Glutamatergic neuron (in vitro differentiated cells): ENCODE results near the gene HPN. TPM values are rescaled to one million over a fixed set of nuclear protein-coding genes. Genes with fewer than 3 reads are reported as not detected.

Experiments
- DNase-seq: peaks from one replicate; pipeline ENCODE4 v3.0.0; 2022
- H3K27ac Mint-ChIP-seq: one replicate; pipeline ENCODE4 v1.8.0; 2020; ENCODE audit warnings: mild to moderate bottlenecking, mixed read lengths, inconsistent platforms; ENCODE audit not compliant: unreplicated experiment
- H3K27me3 Mint-ChIP-seq: one replicate; pipeline ENCODE4 v1.8.0; 2020; ENCODE audit warnings: mild to moderate bottlenecking, moderate library complexity, mixed read lengths, inconsistent platforms; ENCODE audit not compliant: unreplicated experiment
- H3K36me3 Mint-ChIP-seq: one replicate; pipeline ENCODE4 v1.8.0; 2020; ENCODE audit warnings: mild to moderate bottlenecking, mixed read lengths, inconsistent platforms; ENCODE audit not compliant: unreplicated experiment
- H3K4me1 Mint-ChIP-seq: one replicate; pipeline ENCODE4 v1.8.0; 2020; ENCODE audit warnings: mild to moderate bottlenecking, low read depth, mixed read lengths, inconsistent platforms; ENCODE audit not compliant: unreplicated experiment
- H3K4me3 Mint-ChIP-seq: one replicate; pipeline ENCODE4 v1.8.0; 2020; ENCODE audit warnings: mild to moderate bottlenecking, mixed read lengths, inconsistent platforms; ENCODE audit not compliant: unreplicated experiment
- H3K9me3 Mint-ChIP-seq: one replicate; pipeline ENCODE4 v1.8.0; 2020; ENCODE audit warnings: mild to moderate bottlenecking, moderate library complexity, mixed read lengths, inconsistent platforms; ENCODE audit not compliant: unreplicated experiment
- total RNA-seq: library from RNA; stranded (reverse); fragmentation: NEBNext Ultra II Directional; extraction: Animal tissue kit (Norgen Biotek cat#: 25700); gene quantifications from one replicate; pipeline ENCODE4 v1.2.1, GENCODE V29; 2021; ENCODE audit not compliant: unreplicated experiment
- TF ChIP-seq, protein P1 (sequence below): fragments of 200-600 bp; sonication (generic); IDR thresholded peaks from one replicate; pipeline ENCODE4 v1.5.0; 2021; ENCODE audit not compliant: partially characterized antibody, unreplicated experiment

HPN gene
- total RNA-seq, 1 donor from 2014 or later = 0.29 TPM

- no peak overlapping the region for H3K4me3 Mint-ChIP-seq
- H3K27ac Mint-ChIP-seq = no peak overlapping the region
- peaks cover 1% of the 10 kb centered on the region for H3K9me3 Mint-ChIP-seq
- peaks cover 4% of the 10 kb centered on the region for H3K4me1 Mint-ChIP-seq
- H3K36me3 Mint-ChIP-seq = no peaks in the 10 kb centered on the region
- TF ChIP-seq, protein P1, sequence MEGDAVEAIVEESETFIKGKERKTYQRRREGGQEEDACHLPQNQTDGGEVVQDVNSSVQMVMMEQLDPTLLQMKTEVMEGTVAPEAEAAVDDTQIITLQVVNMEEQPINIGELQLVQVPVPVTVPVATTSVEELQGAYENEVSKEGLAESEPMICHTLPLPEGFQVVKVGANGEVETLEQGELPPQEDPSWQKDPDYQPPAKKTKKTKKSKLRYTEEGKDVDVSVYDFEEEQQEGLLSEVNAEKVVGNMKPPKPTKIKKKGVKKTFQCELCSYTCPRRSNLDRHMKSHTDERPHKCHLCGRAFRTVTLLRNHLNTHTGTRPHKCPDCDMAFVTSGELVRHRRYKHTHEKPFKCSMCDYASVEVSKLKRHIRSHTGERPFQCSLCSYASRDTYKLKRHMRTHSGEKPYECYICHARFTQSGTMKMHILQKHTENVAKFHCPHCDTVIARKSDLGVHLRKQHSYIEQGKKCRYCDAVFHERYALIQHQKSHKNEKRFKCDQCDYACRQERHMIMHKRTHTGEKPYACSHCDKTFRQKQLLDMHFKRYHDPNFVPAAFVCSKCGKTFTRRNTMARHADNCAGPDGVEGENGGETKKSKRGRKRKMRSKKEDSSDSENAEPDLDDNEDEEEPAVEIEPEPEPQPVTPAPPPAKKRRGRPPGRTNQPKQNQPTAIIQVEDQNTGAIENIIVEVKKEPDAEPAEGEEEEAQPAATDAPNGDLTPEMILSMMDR = no peak
- no peak for DNase-seq
- H3K27me3 Mint-ChIP-seq = no peaks in the 10 kb centered on the region
Observed at GRCh38 chr19:35108730-35109129, 67.2 kb downstream of the HPN start.

GRCh38 chr19:35109395-35110112 is 68.0 kb downstream of the HPN start:
- no peak for DNase-seq
- TF ChIP-seq, protein P1 = no peak
- no peak overlapping the region for H3K27ac Mint-ChIP-seq
- H3K4me1 Mint-ChIP-seq = peaks cover 7% of the 10 kb centered on the region
- H3K9me3 Mint-ChIP-seq = peaks cover 1% of the 10 kb centered on the region
- H3K4me3 Mint-ChIP-seq = no peak overlapping the region
- no peaks in the 10 kb centered on the region for H3K36me3 Mint-ChIP-seq
- no peaks in the 10 kb centered on the region for H3K27me3 Mint-ChIP-seq

- H3K9me3 Mint-ChIP-seq = peaks cover 2% of the 10 kb centered on the region
- H3K4me3 Mint-ChIP-seq = no peak overlapping the region
- H3K27ac Mint-ChIP-seq = no peak overlapping the region
- no peaks in the 10 kb centered on the region for H3K36me3 Mint-ChIP-seq
- TF ChIP-seq, protein P1 = no peak
- DNase-seq = no peak
- peaks cover 11% of the 10 kb centered on the region for H3K4me1 Mint-ChIP-seq
- H3K27me3 Mint-ChIP-seq = no peaks in the 10 kb centered on the region
Observed at GRCh38 chr19:35110974-35111373, 69.5 kb downstream of the HPN start.

- TF ChIP-seq, protein P1 = no peak
- no peak for DNase-seq
- peaks cover 26% of the 10 kb centered on the region for H3K4me1 Mint-ChIP-seq
- H3K36me3 Mint-ChIP-seq = no peaks in the 10 kb centered on the region
- no peak overlapping the region for H3K27ac Mint-ChIP-seq
- peaks cover 5% of the 10 kb centered on the region for H3K9me3 Mint-ChIP-seq
- no peak overlapping the region for H3K4me3 Mint-ChIP-seq
- H3K27me3 Mint-ChIP-seq = peaks cover 12% of the 10 kb centered on the region
Observed at GRCh38 chr19:35112995-35113688, 71.6 kb downstream of the HPN start.
